ENCODE data around the gene AMZ1. TPM values are rescaled to one million over a fixed set of nuclear protein-coding genes. Genes with fewer than 3 reads are reported as not detected.
A peak's percentile ranks its signal among the peaks of the same experiment; 100 is the strongest.

AMZ1 gene
- total and polyA plus RNA-seq, 10 donors = 0.20 to 3.4 (median 1.6) TPM

DNA sequence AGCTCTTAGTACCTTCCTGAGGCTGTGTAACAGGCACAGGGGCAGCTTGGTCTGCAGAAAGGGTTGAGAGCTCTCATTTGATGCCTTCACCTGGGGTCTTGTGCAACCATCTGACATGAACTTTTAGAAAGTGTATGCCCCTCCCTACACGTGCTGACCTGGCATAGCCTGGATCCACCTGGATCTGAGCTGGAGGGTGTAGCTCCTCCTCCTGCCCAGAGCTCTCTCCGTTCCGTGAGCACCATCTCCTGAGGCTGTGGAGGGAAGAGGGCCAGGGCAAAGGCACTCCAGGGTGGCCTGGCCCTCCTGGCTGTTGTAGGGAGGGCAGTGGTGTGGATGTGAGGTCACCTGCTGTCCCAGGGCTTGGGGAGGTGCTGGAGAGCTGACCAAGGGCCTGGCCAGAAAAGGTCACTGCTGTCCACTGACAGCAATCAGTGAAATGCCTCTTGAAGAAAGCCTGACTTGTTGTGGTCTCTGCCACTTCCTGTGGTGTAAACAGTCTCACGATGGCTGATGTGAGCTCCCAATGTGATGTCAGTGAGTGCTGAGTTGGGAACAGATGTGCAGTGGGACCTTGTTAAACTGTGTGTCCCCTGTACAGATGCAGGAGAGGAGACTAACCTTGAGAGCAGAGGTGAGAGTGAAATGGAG, 23.0 kb downstream of the AMZ1 start:
- Histone ChIP-seq H3K27me3 (replicated peaks in 1 of 7) (peaks cover 0 to 18% (median 0%) of the 10 kb centered on the region in 7 donors), H3K27ac (peak overlapping the region in 6 of 8 donors; percentile 37 to 80 (median 72)), H3K9me3 (no peaks in the 10 kb centered on the region), H3K4me1 (peaks cover 11 to 81% (median 53%) of the 10 kb centered on the region in 6 donors), H3K4me3 (peak overlapping the region in 1 of 8 donors; percentile 64), H3K36me3 (no peaks in the 10 kb centered on the region)
- DNase-seq = no peak
- intact Hi-C loops (cut with DNase I; ENCODE audit: low total_unique reads) = no loop called here
- TF ChIP-seq, protein P1, sequence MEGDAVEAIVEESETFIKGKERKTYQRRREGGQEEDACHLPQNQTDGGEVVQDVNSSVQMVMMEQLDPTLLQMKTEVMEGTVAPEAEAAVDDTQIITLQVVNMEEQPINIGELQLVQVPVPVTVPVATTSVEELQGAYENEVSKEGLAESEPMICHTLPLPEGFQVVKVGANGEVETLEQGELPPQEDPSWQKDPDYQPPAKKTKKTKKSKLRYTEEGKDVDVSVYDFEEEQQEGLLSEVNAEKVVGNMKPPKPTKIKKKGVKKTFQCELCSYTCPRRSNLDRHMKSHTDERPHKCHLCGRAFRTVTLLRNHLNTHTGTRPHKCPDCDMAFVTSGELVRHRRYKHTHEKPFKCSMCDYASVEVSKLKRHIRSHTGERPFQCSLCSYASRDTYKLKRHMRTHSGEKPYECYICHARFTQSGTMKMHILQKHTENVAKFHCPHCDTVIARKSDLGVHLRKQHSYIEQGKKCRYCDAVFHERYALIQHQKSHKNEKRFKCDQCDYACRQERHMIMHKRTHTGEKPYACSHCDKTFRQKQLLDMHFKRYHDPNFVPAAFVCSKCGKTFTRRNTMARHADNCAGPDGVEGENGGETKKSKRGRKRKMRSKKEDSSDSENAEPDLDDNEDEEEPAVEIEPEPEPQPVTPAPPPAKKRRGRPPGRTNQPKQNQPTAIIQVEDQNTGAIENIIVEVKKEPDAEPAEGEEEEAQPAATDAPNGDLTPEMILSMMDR (IDR thresholded peaks at IDR 0.05 in 8 of 11, conservative IDR thresholded peaks at IDR 0.05 in 3 of 11) = no peak
- TF ChIP-seq POLR2AphosphoS5 (IDR thresholded peaks at IDR 0.05) = peak in 2 of 3 donors; percentile 42 to 74
- WGBS, 5 donors = 33 to 65% (median 46%) methylated on average over 4 of the region's 4 CpGs

DNA sequence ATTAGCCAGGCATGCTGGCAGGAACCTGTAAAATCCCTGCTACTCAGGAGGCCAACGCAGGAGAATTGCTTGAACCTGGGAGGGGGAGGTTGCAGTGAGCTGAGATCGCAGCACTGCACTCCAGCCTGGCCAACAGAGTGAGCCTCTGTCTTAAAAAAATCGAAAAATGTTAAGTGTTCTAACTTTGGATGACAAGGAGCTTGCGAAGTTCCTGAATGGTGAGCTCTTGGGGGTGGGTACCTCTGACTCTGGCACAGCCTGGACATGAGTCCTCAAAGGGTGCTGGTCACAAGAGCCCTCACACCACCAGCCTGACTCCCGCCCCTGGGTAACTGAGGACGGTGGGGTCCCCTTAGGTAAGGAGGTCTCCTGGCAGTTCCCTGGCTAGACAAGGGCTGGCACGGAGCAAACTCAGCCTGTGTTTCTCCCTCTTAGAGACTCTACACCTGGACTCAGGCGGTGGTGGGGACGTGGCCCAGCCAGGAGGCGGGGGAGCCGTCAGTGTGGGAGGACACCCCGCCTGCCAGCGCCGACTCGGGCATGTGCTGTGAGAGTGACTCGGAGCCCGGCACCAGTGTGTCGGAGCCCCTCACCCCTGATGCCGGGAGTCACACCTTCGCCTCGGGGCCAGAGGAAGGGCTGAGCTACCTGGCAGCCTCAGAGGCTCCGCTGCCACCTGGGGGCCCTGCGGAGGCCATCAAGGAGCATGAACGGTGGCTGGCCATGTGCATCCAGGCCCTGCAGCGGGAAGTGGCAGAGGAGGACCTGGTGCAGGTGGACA, 24.1 kb downstream of the AMZ1 start:
- H3K27ac ChIP-seq = peak overlapping the region in 1 of 8 donors; percentile 80

DNA sequence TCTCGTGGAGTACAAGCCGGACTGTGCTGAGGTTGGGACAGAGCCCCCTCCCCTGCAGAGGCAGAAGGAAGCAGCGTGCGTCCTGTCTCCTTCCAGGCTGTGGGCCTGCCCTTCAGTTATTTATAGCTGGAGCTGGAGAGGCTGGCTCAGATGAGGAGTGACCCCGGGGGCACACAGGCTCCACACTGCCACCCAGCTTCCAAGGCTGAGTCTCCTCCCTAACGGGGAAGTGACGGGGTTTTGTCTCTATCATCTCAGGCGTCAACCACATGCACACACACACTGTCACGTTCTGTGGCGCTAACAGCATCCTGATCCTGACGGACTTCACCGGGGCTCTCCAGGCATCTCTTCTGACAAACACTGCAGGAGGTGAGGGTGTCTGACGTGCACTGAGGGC, 25.4 kb downstream of the AMZ1 start:
- no peaks in the 10 kb centered on the region for H3K9me3 ChIP-seq
- no peak overlapping the region for H3K4me3 ChIP-seq
- no peak for DNase-seq
- TF ChIP-seq POLR2A (IDR thresholded peaks at IDR 0.05) = no peak
- TF ChIP-seq POLR2AphosphoS5 (IDR thresholded peaks at IDR 0.05) = peak; percentile 30 to 60 (median 39)
- TF ChIP-seq, protein P1 (IDR thresholded peaks at IDR 0.05 in 8 of 11, conservative IDR thresholded peaks at IDR 0.05 in 3 of 11) = peak in 2 of 11 experiments; percentile 12 to 33
- WGBS, 5 donors = 24 to 36% (median 28%) methylated on average over 7 to 13 of the region's 13 CpGs
- peaks cover 29 to 100% (median 73%) of the 10 kb centered on the region in 6 donors for H3K4me1 ChIP-seq
- peaks cover 0 to 18% (median 0%) of the 10 kb centered on the region in 7 donors for H3K27me3 ChIP-seq (replicated peaks in 1 of 7)
- H3K36me3 ChIP-seq = peaks cover 0 to 13% (median 0%) of the 10 kb centered on the region in 6 donors
- intact Hi-C loops (cut with DNase I; ENCODE audit: low total_unique reads) = no loop called here
- H3K27ac ChIP-seq = no peak overlapping the region

More for the DNA sequence above, 24.1 kb downstream of the AMZ1 start:
- Histone ChIP-seq H3K4me3 (no peak overlapping the region), H3K36me3 (peaks cover 0 to 7% (median 0%) of the 10 kb centered on the region in 6 donors), H3K9me3 (no peaks in the 10 kb centered on the region), H3K4me1 (peaks cover 17 to 91% (median 62%) of the 10 kb centered on the region in 6 donors), H3K27me3 (replicated peaks in 1 of 7) (peaks cover 0 to 18% (median 0%) of the 10 kb centered on the region in 7 donors)
- 91 to 95% (median 93%) methylated on average over 15 to 25 of the region's 25 CpGs for WGBS, 5 donors
- peak; percentile 81 for DNase-seq
- TF ChIP-seq POLR2A (IDR thresholded peaks at IDR 0.05) (no peak), POLR2AphosphoS5 (IDR thresholded peaks at IDR 0.05) (peak in 1 of 3 donors; percentile 27)
- intact Hi-C loops (cut with DNase I; ENCODE audit: low total_unique reads) = no loop called here

DNA sequence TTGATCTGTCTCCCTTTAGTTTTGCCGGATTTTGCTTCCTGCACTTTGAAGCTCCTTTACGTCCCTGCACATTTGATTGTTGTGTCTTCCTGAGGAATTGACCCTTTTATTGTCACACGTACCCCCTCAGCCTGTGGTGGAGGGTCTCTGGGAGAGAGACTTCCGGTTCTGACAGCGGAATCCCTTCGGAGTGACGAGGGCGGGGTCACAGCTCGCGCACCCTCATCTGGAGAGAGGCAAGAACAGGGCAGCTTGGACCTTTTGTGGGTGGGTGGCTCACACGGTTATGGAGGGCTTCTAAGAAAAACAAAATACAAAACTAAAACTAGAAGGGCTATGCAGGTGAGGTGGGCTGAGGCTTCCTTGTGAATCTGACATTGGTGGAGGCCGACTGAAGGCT, 26.0 kb downstream of the AMZ1 start:
- H3K36me3 ChIP-seq = peaks cover 0 to 15% (median 0%) of the 10 kb centered on the region in 6 donors
- H3K4me1 ChIP-seq = peaks cover 32 to 100% (median 76%) of the 10 kb centered on the region in 6 donors
- DNase-seq = no peak
- 72 to 88% (median 75%) methylated on average over 12 of the region's 12 CpGs for WGBS, 5 donors
- TF ChIP-seq POLR2AphosphoS5 (IDR thresholded peaks at IDR 0.05) (no peak), POLR2A (IDR thresholded peaks at IDR 0.05) (no peak)
- TF ChIP-seq, protein P1 (IDR thresholded peaks at IDR 0.05 in 8 of 11, conservative IDR thresholded peaks at IDR 0.05 in 3 of 11) = no peak
- H3K27ac ChIP-seq = no peak overlapping the region
- peaks cover 0 to 15% (median 0%) of the 10 kb centered on the region in 7 donors for H3K27me3 ChIP-seq (replicated peaks in 1 of 7)
- intact Hi-C loops (cut with DNase I; ENCODE audit: low total_unique reads) = no loop called here
- no peak overlapping the region for H3K4me3 ChIP-seq
- H3K9me3 ChIP-seq = no peaks in the 10 kb centered on the region

Data from spleen (tissue), 11 donors.